Measurements from ENCODE around the gene SEC14L3.

GRCh38 chr22:30426388-30427353 lies 45.1 kb downstream of the SEC14L3 start:
- TF ChIP-seq EZH2 (IDR thresholded peaks at IDR 0.05; ENCODE audit: insufficient read depth, poor library complexity, severe bottlenecking) (no peak), EZH2phosphoT487 (IDR thresholded peaks at IDR 0.05; ENCODE audit: insufficient read depth, low read depth) (no peak)

Data from GM23248 (cell line).